ENCODE results near the gene TSHZ2. TPM values are rescaled to one million over a fixed set of nuclear protein-coding genes. Genes with fewer than 3 reads are reported as not detected.

TSHZ2 gene
- total RNA-seq, 1 donor from 2014 or later = 10.1 TPM

- no peak for DNase-seq
These were observed 312.5 kb downstream of the TSHZ2 start for GRCh38 chr20:53284696-53285095.

DNA sequence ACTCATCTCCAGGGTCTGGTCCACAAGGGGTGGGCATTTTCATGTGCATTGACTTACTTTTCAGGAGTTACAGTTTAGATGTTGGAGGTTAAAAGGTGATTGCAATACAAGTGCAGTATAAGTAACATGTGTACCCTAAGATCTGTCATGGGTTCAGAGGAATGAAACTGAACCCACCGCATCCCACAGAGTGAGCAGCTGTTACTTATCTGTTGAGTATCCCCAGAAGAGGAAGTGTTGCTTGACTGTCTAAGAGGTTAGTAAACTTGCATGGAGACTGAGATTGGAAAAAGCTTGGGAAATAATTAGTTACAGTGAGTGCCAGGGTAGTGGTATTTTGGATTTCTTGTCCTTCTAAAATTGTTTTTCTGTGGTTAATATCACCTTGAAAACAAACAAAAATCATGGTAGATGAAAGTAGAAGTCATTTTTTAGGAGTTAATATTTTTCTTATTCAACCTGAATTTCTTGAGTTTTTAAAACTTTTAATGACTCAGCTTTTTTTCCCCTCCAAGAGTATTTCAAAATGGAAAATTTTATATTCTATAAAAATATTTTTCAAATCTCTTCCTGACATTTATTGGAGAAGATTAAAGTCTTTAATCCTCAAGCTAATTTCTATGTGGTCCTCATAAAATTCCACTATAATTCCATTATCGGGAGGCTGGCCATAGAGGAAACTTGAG, 315.3 kb downstream of the TSHZ2 start:
- no peak for DNase-seq

- no peak for DNase-seq
These were observed 319.4 kb downstream of the TSHZ2 start for GRCh38 chr20:53291548-53291947.

DNA sequence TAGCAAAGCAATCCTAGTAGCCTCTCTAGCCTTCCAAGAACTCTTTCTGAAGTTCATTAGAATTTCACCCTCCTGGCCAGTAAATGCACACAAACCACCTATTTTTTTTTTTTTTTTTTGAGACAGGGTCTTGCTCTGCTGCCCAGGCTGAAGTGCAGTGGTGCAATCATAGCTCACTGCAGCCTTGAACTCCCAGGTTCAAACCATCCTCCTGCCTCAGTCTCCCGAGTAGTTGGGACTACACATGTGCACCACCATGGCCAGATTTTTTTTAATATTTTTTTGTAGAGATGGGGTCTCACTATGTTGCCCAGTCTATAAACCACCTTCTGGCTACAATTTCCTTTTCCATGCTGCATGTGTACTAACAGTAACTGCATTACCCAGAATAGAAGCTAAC, 320.2 kb downstream of the TSHZ2 start:
- DNase-seq = no peak

DNA sequence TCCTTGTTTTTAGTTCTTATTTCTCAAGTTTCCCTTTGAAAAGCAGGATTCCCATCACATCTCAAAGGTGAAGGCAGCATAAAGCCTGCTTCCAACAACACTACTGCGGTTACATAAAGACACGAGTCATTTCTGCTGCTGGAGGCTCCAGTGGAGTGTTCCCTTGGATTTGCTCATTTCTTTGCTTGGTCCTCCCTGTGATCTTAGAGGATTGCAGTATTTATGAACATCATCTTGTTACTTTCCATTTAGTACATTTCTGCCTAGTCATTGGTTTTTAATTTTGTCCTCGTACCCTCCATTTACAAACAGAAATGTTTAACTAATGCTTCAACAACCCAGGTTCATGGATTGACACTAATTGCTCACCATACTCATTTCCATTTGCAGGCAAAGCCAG, 322.6 kb downstream of the TSHZ2 start:
- DNase-seq = no peak

- DNase-seq = no peak
These were observed 323.9 kb downstream of the TSHZ2 start for GRCh38 chr20:53296025-53296424.

DNA sequence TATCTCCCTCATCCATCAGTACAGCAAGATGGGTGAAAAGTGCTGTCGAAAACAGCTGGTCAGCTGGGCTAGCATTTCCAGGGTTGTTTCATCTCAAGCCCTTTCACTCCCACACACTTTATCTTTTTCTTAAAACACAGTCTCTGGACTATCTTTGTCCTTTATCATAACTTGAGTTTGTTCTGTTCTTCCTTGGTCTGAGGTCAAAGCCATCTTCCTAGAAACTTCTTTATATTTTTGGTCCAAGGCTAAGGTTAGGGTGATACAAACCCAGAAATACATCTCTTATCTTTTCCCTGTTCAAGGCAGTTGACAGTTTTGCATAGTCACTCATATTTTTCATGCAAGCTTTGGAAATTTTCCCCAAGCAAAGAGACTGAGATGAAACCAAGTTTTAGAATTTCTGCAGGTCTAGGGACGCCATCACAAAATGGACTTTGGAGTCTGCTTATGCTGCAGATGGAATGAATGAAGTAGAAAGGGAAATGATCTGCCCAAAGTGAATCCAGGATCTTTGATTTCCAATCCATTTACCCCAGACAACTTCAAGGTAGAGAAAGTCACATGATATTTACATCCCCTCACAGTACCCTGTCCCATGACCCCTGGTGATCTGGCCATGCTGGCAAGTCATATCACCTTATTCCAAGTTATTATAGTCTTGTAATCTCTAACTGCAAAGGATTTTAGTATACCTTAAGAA, 324.4 kb downstream of the TSHZ2 start:
- DNase-seq = no peak

- no peak for DNase-seq
These were observed 325.0 kb downstream of the TSHZ2 start for GRCh38 chr20:53297154-53297529.

DNA sequence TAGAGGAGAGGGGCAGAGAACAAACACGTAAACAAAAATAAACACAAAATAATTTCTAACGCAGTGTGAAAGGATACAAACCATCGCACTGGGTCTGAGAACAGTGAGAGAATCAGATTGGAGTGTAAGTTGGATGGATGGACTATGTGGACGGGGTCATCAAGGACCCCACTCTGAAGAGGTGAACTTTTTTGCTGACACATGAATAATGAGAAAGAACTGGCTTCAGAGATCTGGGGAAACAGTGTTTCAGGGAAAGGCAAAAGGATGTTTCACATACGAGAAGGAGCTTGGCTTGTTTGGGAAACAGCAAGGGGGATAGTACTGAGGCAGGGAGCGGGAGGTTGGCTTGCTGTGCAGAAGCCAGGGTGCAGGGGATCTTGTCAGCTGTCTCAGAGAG, 326.1 kb downstream of the TSHZ2 start:
- no peak for DNase-seq

- no peak for DNase-seq
These were observed 326.8 kb downstream of the TSHZ2 start for GRCh38 chr20:53298911-53299310.

GRCh38 chr20:53299831-53300230, 327.7 kb downstream of the TSHZ2 start:
- DNase-seq = no peak

DNA sequence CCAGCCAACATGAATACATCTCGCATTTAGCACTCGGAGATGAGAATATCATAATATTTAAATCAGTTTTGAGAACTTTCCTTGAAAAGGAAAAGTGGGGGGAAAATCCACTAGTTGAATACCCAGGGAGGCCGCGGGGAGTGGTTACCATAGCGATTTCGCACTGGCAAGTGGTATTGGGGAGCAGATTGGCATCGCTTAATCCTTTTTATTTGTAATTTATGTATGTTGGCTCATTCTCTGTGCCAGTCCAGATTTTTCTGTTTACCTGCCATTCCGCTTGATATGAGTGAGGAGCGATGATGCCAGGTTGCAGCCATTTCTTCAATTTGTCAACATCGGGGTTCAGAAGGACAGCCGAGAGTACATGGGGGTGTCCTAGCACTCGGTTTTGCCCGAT, 329.7 kb downstream of the TSHZ2 start:
- DNase-seq = no peak

DNA sequence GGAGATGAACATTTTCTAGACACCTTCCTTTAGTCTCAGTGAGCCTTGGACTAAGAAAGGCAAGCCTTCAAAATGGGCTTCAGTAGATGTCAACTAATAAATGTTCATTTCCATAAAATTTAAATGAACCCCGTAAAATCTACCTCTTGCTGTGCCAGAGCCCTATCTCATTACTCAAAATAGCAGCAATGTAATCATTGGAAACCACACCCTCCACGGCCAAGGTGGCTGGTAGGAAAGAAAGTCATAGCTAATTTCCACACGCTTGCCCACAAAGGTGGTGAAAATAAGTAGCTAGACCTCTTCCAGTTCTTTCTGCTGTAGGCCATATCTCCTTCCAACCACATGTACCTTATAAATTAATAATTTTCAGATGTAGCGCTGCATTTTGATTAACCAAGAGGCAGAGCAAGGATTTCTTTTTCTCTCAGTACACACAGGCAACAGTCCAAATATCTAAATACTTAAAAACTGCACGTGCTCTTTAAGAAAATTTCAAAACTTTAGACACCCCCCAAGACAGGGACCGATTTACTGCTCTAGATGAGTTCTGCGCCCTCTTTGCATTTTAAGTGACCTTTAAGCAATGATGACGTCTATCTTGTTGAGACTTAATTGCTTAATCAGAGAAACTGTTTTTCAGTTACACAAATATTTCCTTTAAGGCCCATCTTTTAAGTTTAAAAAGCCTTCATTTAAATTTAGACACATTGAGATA, 330.7 kb downstream of the TSHZ2 start:
- no peak for DNase-seq

GRCh38 chr20:53303413-53303760, 331.2 kb downstream of the TSHZ2 start:
- no peak for DNase-seq

- DNase-seq = no peak
These were observed 332.0 kb downstream of the TSHZ2 start for GRCh38 chr20:53304146-53304545.

DNA sequence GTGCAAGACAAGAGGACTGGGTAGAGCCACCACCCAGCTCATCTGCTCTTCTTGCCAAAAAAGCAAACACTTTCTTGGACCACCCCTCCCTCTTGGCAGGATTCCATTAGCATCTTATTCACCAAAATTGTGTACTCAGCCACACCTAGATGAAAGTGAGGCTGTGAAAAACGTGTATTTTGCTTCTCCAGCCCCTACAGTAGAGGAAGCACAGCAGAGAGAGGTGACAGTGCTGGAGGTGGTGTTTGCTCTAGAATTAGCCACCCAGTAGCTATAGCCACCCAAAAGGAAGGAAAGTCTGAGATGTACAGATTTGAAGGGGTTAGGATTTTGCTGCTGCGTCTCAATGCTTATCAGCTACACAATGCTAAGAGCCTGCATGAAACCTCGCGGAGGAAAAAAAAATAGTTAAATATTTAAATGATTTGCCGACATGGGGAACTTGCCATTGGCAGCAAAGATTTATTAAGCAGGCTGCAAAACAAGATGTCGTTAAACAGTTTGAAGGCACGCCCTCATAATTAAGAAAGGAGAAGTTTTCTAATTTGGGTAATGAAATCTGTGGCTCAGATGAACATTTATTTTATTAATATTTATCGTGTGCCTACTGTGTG, 334.1 kb downstream of the TSHZ2 start:
- DNase-seq = no peak

DNA sequence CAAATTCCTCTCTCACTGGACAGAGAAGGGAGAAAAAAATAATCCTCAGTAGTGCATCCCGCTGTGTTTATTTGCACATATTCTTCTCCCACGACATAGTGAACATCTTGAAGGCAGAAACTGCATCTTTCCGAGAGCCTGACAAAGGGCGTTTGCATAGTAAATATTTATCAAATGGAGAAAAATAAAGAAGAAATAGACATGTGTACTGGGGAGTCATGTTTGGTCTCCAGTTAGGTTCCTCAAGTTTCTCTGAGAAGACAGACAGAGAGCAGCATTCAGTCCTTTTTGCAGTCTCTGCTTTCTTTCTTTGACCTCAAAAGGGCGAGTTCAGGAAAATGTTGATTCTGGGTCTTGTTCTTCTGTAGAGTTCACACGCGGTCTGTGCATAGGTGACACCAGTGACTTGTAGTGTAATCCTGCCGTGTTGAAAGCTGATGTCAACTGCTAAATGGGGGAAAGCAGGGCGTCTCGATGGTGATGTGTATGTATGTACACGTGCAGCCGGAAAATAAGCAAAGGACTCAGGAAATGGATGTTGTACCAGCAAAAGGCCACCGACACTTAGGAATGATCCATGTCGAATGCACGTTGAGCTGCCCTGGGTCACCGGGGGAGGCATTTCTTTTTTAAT, 335.9 kb downstream of the TSHZ2 start:
- DNase-seq = no peak

DNA sequence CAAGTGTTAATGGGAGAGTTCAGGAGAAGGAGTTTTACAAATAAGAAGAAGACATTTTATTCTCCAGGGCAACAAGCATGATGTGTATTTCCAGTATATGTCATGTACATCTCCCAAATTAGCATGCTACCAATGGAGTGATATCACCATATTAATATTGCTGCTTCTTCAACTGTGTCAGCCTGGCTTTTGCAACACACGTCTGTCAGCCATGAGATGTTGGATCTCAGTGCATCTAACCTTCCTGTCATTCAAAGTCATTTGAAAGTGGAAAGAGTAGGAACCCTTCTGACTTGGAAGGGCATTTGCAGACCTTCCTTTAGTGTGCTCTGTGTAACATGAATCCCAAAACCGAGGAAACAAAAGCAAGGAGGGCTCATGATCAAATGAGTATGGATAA, 337.4 kb downstream of the TSHZ2 start:
- no peak for DNase-seq

- no peak for DNase-seq
These were observed 340.8 kb downstream of the TSHZ2 start for GRCh38 chr20:53312957-53313356.

- no peak for DNase-seq
These were observed 344.2 kb downstream of the TSHZ2 start for GRCh38 chr20:53316206-53316937.

- no peak for DNase-seq
These were observed 347.0 kb downstream of the TSHZ2 start for GRCh38 chr20:53319200-53319599.

- DNase-seq = no peak
These were observed 347.6 kb downstream of the TSHZ2 start for GRCh38 chr20:53319716-53320115.

All from skin of body (tissue), 2 donors.